Testis (tissue), 3 donors: ENCODE results near the gene NCL. TPM values are rescaled to one million over a fixed set of nuclear protein-coding genes. Genes with fewer than 3 reads are reported as not detected.

Experiments
- DNase-seq: peaks from one replicate; pipeline ENCODE4 v3.0.0-alpha.2; 2019
- H3K27ac ChIP-seq, 2 donors: fragments of 200-600 bp; sonication (generic); one replicate each; pipeline ENCODE4 v1.5.1; 2019
- H3K27me3 ChIP-seq: fragments of 200-600 bp; sonication (generic); one replicate; pipeline ENCODE4 v1.5.1; 2019
- H3K36me3 ChIP-seq: fragments of 200-600 bp; sonication (generic); one replicate; pipeline ENCODE4 v1.5.1; 2017; ENCODE audit warnings: low read depth; ENCODE audit errors: missing control alignments
- H3K4me1 ChIP-seq: fragments of 200-600 bp; sonication (generic); one replicate; pipeline ENCODE4 v1.5.1; 2019
- H3K4me3 ChIP-seq, 2 donors: fragments of 200-600 bp; sonication (generic); one replicate each; pipeline ENCODE4 v1.5.1; 2017 to 2019
- H3K9me3 ChIP-seq: fragments of 200-600 bp; sonication (generic); one replicate; pipeline ENCODE4 v1.5.1; 2017
- POLR2A ChIP-seq: fragments of 450-650 bp; IDR thresholded peaks from one replicate; pipeline ENCODE4 v1.6.1; 2017; ENCODE audit warnings: antibody characterized with exemption, mild to moderate bottlenecking, moderate library complexity
- WGBS, 2 donors: methylation state at CpG; one replicate each; pipeline ENCODE4 v1.1.5; 2018; 5-methylcytosine and 5-hydroxymethylcytosine counted together
- intact Hi-C: fragments of 100-400 bp; cut with DNase I; formaldehyde crosslinking; loops from one replicate; pipeline ENCODE4 v1.15.1; 2023; ENCODE audit warnings: low total_unique reads
- polyA plus RNA-seq: library from polyadenylated mRNA; stranded (reverse); fragments of 350-450 nt; fragmentation: Illumina TruSeq; extraction: RNeasy Lipid Tissue Mini Kit (QIAGEN cat#74804); gene quantifications from one replicate; pipeline ENCODE4 v1.2.3, GENCODE V29; 2014; ENCODE audit warnings: low read depth, low replicate concordance; ENCODE audit not compliant: insufficient read depth
- total RNA-seq, 2 donors: library from RNA; depleted of rRNA; stranded (reverse); fragments of >200 nt; gene quantifications; one replicate each; pipeline ENCODE4 v1.2.3, GENCODE V29; 2016
- TF ChIP-seq, protein P1 (sequence below), 3 experiments: fragments of 450-650 bp in 2 of 3; fragments of 200-600 bp in 1 of 3; sonication (generic) in 1 of 3; IDR thresholded peaks; one replicate each; pipeline ENCODE4 v1.5.1; 2016 to 2019; ENCODE audit warnings: antibody characterized with exemption in 3 of 3, mild to moderate bottlenecking in 2 of 3, moderate library complexity in 1 of 3

Gene NCL
- total and polyA plus RNA-seq, 3 donors from 2014 or later: 207 to 293 (median 224) TPM

DNA sequence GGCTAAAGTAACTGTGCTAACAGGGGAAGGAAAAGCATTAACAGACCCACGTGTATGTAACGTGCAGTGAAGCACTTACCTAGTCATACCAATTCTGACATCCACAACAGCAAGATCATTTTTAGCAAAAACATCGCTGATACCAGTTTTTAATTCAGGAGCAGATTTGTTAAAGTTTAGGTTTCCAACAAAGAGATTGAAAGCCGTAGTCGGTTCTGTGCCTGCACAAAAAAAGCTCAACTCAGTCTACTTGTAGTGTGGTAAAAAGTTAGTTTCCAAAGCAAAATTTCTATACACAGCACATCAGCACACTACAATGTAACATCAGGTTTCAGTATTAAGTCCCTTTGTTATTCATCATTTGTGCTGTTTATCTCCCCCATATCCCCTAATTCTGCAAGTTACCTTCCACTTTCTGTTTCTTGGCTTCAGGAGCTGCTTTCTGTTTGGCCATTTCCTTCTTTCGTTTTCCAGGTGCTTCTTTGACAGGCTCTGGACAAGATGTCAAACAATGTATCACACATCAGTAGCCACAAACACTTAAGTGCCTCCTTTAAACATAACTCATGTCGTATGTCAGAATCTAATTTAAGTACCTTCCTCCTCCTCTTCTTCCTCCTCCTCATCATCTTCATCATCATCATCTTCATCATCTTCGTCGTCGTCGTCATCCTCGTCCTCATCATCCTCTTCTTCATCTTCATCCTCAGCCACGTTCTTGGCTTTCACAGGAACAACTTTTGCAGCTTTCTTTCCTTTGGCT is 4.0 kb downstream of the NCL start:
- intact Hi-C loops: no loop called here
- Histone ChIP-seq H3K4me3 (no peak overlapping the region), H3K27ac (no peak overlapping the region), H3K36me3 (peaks cover 4% of the 10 kb centered on the region), H3K27me3 (no peaks in the 10 kb centered on the region), H3K9me3 (no peaks in the 10 kb centered on the region), H3K4me1 (peaks cover 16% of the 10 kb centered on the region)
- WGBS, 2 donors: 74 to 77% methylated on average over 13 of the region's 13 CpGs
- DNase-seq: no peak
- TF ChIP-seq, protein P1, sequence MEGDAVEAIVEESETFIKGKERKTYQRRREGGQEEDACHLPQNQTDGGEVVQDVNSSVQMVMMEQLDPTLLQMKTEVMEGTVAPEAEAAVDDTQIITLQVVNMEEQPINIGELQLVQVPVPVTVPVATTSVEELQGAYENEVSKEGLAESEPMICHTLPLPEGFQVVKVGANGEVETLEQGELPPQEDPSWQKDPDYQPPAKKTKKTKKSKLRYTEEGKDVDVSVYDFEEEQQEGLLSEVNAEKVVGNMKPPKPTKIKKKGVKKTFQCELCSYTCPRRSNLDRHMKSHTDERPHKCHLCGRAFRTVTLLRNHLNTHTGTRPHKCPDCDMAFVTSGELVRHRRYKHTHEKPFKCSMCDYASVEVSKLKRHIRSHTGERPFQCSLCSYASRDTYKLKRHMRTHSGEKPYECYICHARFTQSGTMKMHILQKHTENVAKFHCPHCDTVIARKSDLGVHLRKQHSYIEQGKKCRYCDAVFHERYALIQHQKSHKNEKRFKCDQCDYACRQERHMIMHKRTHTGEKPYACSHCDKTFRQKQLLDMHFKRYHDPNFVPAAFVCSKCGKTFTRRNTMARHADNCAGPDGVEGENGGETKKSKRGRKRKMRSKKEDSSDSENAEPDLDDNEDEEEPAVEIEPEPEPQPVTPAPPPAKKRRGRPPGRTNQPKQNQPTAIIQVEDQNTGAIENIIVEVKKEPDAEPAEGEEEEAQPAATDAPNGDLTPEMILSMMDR (IDR thresholded peaks at IDR 0.05): no peak
- TF ChIP-seq POLR2A: no peak

DNA sequence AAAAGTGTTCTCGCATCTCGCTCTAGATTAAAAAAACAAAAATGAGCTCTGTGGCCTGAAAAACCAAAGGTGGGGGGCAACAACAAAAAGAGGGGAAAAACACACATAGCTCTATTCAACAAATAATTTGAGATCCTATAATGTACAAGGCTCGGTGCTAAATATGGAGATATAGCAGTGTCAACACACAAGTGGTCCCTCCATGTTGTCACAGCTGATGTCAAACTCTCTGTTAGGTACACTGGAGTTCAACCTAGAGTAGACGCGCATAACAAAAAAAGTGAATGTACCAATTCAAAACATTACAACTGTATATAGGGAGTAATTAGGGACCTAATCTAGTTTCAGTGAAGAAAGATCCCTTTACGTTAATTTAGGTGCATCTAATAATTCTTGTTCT is 5.9 kb downstream of the NCL start:
- TF ChIP-seq POLR2A: no peak
- TF ChIP-seq, protein P1 (IDR thresholded peaks at IDR 0.05): no peak
- Histone ChIP-seq H3K4me1 (peaks cover 14% of the 10 kb centered on the region), H3K4me3 (no peak overlapping the region), H3K36me3 (peaks cover 6% of the 10 kb centered on the region), H3K27me3 (no peaks in the 10 kb centered on the region), H3K9me3 (no peaks in the 10 kb centered on the region), H3K27ac (no peak overlapping the region)
- DNase-seq: no peak
- intact Hi-C loops: no loop called here
- 89 to 94% methylated on average over 6 of the region's 6 CpGs for WGBS, 2 donors

DNA sequence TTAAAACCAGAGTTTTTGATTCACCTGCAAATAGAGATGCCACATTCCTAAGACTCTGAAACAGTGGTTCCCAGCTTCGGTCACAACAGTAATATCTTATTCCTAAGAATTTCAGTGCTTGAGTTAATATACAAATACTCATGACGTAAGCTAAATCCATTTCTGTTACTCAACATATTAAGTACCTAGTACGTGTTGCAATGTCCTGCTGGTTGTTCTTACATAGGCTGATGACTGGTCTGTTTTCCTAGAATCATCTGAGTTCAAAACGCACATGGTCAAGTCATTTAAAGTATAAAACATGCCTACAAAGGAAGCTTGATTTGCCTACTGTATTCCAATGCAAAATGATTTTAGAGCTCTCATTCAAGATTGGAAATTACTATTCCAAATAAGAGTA is 7.2 kb downstream of the NCL start:
- H3K36me3 ChIP-seq: peaks cover 6% of the 10 kb centered on the region
- H3K27ac ChIP-seq: no peak overlapping the region
- no peak overlapping the region for H3K4me3 ChIP-seq
- 75 to 84% methylated on average over 4 of the region's 4 CpGs for WGBS, 2 donors
- peaks cover 2% of the 10 kb centered on the region for H3K4me1 ChIP-seq
- no peaks in the 10 kb centered on the region for H3K27me3 ChIP-seq
- no peaks in the 10 kb centered on the region for H3K9me3 ChIP-seq
- no peak for TF ChIP-seq POLR2A
- TF ChIP-seq, protein P1 (IDR thresholded peaks at IDR 0.05): no peak
- no peak for DNase-seq
- intact Hi-C loops: no loop called here

DNA sequence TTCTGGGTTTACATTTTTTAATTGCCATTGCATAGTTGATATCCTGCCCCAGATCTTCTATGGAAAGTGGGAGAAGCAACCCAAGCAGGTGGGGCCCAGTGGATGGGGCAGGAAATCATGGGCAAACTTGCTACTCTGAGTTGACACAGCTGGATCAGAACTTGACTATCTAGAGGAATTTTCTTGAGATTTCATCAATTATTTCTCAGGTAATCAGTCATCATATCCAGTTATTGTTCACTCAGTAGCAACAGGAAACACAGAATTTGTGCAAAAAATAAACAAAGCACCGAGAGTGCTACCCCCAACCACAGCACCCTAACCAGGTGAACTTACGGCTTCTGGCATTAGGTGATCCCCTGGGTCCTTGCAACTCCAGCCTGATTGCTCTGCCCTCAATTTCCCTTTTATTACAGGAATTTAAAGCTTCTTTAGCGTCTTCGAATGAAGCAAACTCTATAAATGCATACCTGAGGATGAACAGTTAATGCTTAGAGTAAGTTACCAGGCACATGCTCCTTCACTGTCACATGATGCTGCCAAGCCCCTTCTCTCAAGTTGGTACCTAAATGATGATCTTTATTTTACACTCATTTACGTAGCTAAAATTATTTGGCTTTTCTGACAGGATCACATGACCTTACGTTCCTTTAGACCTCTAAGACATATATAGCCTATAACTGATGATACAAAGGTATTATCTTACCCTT is 7.8 kb downstream of the NCL start:
- H3K4me1 ChIP-seq: no peaks in the 10 kb centered on the region
- 79 to 83% methylated on average over 6 of the region's 6 CpGs for WGBS, 2 donors
- no peaks in the 10 kb centered on the region for H3K27me3 ChIP-seq
- peaks cover 6% of the 10 kb centered on the region for H3K36me3 ChIP-seq
- no peaks in the 10 kb centered on the region for H3K9me3 ChIP-seq
- no peak for DNase-seq
- no peak for TF ChIP-seq POLR2A
- TF ChIP-seq, protein P1 (IDR thresholded peaks at IDR 0.05): no peak
- no peak overlapping the region for H3K4me3 ChIP-seq
- intact Hi-C loops: no loop called here
- H3K27ac ChIP-seq: no peak overlapping the region
